ENCODE data around the gene OTUD7B.
"Not testable (repeated sequence)": the region's sequence is repeated elsewhere in the genome, so short reads cannot be mapped to it uniquely, and the experiment has no call there.

OTUD7B gene

GRCh38 chr1:150010393-150011115, at the start of gene OTUD7B:
OTUD7B (minus strand) TSS chr1:150010726; CDS start chr1:149977510, 33,216 bp downstream.
- no peak for DNase-seq (ENCODE audit: low read depth)

DNA sequence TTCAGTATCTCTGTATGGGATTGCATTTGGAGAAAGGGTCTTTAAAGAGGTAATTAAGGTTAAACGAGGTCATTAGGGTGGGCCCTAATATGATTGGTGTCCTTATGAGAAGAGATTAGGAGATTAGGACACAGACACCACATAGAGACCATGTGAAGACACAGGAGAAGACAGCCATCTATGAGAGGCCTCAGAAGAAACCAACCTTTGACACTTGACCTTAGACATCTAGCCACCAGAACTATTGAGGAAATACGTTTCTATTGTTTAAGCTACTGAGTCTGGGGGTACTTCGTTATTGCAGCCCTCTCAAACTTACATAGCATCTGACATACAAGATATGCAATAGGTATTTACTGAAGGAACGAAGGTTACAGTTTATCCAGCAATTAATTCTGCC, 49.7 kb upstream of the OTUD7B start:
- no peak for DNase-seq (ENCODE audit: low read depth)

- DNase-seq (ENCODE audit: low read depth) = no peak
Observed at GRCh38 chr1:150056407-150056806, 45.9 kb upstream of the OTUD7B start.

DNA sequence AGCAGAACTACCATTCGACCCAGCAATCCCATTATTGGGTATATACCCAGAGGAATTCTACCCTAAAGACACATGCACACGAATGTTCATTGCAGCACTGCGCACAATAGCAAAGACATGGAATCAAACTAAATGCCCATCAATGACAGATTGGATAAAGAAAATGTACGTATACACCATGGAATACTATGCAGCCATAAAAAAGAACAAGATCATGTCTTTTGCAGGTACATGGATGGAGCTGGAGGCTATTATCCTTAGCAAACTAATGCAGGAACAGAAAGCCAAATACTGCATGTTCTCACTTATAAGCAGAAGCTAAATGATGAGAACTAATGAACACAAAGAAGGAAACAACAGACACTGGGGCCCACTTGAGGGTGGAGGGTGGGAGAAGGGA, 45.0 kb upstream of the OTUD7B start:
- not testable (repeated sequence) for DNase-seq (ENCODE audit: low read depth)

DNA sequence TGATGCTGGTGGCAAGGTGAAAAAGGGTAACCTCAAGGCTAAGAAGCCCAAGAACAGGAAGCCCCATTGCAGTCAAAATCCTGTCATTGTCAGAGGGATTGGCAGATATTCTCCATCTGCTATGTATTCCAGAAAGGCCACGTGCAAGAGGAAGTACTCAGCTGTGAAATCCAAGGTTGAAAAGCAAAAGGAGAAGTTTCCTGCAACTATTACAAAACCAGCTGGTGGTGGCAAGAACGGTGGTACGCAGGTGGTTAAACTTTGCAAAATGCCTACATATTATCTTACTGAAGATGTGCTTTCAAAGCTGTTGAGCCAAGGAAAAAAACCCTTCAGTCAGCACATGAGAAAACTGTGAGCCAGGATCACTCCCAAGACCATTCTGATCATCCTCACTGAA, 43.4 kb upstream of the OTUD7B start:
- DNase-seq (ENCODE audit: low read depth) = no peak

- DNase-seq (ENCODE audit: low read depth) = not testable (repeated sequence)
Observed at GRCh38 chr1:150051905-150052412, 41.4 kb upstream of the OTUD7B start.

GRCh38 chr1:150051089-150051373, 40.5 kb upstream of the OTUD7B start:
- DNase-seq (ENCODE audit: low read depth) = no peak

- DNase-seq (ENCODE audit: low read depth) = no peak
Observed at GRCh38 chr1:150049926-150050325, 39.4 kb upstream of the OTUD7B start.

- DNase-seq (ENCODE audit: low read depth) = no peak
Observed at GRCh38 chr1:150034336-150034735, 23.8 kb upstream of the OTUD7B start.

GRCh38 chr1:150028322-150028721, 17.8 kb upstream of the OTUD7B start:
- no peak for DNase-seq (ENCODE audit: low read depth)

DNA sequence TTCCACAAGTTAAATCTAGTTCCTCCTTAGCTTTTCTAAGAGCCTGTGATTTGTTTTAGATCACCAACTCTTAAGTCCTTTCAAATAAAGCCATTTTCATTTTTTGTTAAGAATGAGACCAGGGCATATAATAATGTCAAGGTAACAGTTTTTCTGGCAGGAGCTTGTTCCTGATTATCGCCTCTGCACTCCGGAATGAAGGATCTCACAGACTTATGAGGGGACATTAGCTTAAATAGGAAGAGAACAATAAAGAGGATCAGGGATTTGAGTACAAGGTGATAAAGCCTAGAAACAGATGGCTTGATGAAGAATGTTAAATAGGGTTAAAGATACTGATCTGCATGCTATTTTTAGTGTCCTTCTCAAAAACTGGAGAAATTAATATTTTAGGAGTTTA, 13.6 kb upstream of the OTUD7B start:
- DNase-seq (ENCODE audit: low read depth) = no peak

DNA sequence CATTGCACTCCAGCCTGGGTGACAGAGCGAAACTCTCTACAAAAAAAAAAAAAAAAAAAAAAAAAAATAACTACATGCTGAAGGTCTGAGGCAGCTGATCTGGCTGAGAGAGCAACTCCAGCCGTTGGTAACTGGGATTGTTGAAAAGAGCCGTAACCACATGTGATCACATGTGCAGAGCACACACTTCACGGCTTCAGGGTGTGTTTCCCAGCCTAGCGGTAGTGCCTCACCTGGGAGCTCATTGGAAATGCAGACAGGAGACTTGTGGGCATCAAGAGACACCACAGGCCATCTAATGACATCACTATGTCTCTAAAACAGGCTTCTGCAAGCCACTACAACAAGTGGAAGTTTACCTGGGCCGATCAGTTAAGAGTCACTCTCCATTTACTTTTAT, 11.8 kb upstream of the OTUD7B start:
- DNase-seq (ENCODE audit: low read depth) = no peak

DNA sequence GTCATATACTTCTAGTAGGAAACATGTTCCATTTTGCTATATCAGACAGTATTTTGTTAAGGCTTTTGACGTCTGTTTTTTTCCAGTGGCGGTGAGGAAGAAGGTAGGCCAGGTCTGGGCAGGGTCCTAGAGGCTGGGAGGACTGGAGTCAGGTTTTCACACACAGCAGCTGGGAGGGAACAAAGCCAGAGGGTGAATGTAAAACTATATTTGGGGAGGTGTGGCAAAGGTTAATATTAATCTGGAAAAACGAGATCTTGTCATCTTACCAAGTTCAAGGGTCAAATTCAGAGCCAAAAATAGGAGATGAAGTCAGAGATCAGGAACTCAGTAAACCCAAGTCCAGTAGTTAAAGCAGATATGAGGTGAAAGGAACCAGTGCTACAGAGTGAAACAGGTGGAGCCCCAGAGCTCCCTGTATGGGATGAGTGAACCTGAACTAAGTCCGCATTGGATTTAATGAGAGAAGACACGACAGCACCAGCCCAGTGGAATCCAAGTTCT, 10.7 kb upstream of the OTUD7B start:
- DNase-seq (ENCODE audit: low read depth) = no peak

DNA sequence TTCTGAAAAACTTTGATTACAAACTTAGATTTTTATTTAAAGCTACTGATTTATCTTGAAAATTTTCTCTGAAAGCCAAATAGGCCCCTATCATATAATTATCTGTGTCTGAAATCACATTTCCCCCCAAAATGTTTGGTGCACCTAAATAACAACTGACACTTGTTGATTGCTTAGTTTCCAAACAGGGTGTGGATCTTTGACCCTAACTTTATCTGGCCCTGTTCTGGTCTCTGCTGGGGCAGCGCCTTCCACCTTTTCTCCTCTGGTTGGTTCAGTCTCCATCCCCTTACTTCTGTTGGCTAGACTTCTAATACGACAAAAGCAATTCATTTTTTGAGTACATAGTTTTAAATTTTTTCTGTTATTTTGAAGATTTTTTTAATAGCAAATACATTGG, 10.2 kb upstream of the OTUD7B start:
- no peak for DNase-seq (ENCODE audit: low read depth)

GRCh38 chr1:150018165-150018564, 7.6 kb upstream of the OTUD7B start:
- DNase-seq (ENCODE audit: low read depth) = no peak

DNA sequence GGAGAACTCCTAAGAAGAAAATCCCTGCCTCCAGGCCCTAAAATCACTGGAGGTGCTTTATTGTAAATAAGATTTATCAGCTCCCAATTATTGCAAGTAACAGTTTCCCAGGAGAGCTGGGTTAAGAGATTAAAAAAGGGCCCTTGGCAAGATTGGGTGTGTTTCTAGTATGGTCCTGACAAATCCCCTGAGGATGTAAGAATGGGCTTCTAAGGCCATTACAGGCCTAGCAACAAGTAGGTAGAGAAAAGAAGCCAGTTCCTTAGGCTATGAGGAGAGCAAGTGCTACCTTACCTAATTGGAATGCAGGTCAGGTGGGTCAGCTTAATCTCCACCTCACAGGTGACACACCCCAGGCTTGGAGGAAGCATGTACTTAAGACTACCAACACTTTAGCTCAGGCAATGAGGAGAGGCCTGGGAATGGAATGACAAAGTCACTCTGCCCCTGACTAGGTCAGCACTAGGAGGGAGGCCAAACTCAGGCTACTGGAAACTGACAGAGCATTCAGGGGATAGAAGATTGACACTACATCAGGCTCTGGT, 6.8 kb upstream of the OTUD7B start:
- no peak for DNase-seq (ENCODE audit: low read depth)

DNA sequence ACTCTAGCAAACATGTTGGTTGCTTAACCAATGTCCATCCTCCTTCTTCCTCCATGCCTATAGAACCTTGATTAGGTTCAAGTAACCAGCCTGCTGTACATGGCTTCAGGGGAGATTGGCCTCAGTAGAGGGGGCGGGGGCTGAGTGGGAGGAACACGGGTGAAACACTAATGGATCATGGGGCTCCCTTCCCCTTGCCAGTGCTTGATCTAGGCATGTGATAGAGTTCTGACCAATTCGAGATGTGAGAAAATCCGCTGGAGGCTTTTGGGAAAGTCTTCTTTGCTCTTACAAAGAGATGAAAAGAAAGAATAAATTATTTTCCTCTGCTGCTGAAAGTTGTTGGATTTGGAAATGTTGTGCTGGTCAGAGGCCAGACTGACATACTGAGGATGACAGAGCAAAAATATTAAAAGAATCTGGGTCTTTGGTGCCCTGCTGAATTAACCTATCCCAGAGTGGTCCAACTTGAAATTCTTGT, 5.2 kb upstream of the OTUD7B start:
- no peak for DNase-seq (ENCODE audit: low read depth)

DNA sequence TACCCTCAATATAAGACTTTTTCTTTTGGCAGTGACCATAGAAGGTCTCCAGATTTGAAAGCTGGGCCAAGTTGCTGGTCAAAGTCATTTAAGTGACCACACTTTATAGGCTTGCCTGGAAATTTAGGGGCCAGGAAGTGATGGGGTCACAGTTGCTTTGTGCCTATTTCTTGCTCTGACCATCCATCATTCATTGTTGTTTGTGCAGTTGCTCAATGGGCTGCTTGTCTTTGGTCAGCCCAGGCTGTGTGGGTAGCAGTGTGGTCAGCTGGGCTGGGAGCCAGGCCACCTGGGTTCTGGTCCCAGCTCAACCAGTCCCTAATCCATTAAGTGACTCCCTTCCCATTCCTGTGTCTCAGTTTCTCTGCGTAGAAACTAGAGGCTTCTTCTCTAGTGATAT, 2.1 kb upstream of the OTUD7B start:
- DNase-seq (ENCODE audit: low read depth) = no peak

GRCh38 chr1:150009604-150010392, 728 bp downstream of the OTUD7B start:
- no peak for DNase-seq (ENCODE audit: low read depth)

DNA sequence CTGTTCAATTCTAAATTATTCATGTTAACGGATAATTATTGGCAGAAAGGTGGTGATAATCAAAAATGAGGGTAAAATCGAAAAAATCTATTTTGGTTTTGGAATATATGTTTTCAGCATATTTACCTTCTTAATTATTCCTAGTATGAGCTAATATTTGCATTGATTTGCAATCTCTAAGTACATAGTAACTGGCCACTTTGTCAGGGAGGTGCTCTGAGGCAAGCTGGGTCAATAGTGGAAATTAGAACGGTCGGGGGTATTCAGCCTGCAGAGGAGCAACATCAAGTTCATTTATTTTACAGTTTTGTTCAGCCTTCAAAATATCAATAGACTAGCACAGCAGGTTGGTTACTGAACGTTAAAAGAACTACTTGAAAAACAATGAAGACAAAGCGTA, 1.8 kb downstream of the OTUD7B start:
- no peak for DNase-seq (ENCODE audit: low read depth)

DNA sequence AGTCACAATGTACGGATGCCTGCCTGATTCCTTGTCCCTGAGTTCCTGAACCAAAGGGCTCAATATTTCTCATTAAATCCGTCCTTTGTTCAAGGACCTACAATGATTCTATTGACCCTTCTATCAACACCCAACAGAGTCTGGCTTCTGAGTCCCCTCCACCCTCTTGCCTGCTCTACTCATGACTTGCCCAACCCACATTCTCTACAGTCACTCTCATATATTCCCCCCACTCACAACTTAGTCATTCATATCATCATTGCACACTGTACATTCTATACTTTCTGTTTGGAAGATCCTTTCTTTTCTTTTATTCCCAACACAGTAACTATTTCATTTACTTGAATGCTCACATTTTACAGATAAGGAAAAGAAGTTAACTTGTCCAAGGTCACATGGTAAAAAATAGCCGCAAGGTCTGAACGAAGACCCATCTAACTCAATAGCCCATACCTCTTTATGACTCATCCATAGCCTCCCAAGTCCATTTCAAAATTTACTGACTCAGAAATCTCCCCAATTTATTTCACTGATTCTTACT, 3.6 kb downstream of the OTUD7B start:
- no peak for DNase-seq (ENCODE audit: low read depth)

- no peak for DNase-seq (ENCODE audit: low read depth)
Observed at GRCh38 chr1:150005606-150006005, 4.9 kb downstream of the OTUD7B start.

- no peak for DNase-seq (ENCODE audit: low read depth)
Observed at GRCh38 chr1:150003801-150004200, 6.7 kb downstream of the OTUD7B start.

Measured in GM04503 (cell line).